K562 (cell line): ENCODE data around the gene CDCP2. TPM values are rescaled to one million over a fixed set of nuclear protein-coding genes. Genes with fewer than 3 reads are reported as not detected.

Experiments used
- ARID1B ChIP-seq: fragments of 450-650 bp; IDR thresholded peaks from 2 replicates; pipeline ENCODE4 v1.6.1; 2016; ENCODE audit warnings: antibody characterized with exemption, mild to moderate bottlenecking, inconsistent platforms
- ARID3A ChIP-seq: IDR thresholded peaks from 2 replicates; pipeline ENCODE4 v1.6.1; 2012; ENCODE audit warnings: low read depth, low read length, improper control_type of control experiment, borderline replicate concordance
- ATF3 ChIP-seq, 2 experiments: fragments of 450-650 bp in 1 of 2; sonication (generic) in 1 of 2; formaldehyde crosslinking in 1 of 2; IDR thresholded peaks in 1 of 2; conservative IDR thresholded peaks in 1 of 2; 2 replicates each; pipeline versions ENCODE4 v1.6.1 to v1.8.1; 2016 to 2023; ENCODE audit warnings: mild to moderate bottlenecking in 2 of 2, moderate library complexity in 2 of 2, inconsistent platforms in 1 of 2, missing genetic modification reagents in 1 of 2
- BDP1 ChIP-seq: IDR thresholded peaks from 3 replicates; pipeline ENCODE4 v1.6.1; 2011; ENCODE audit not compliant: insufficient read length, insufficient read depth
- BRD9 ChIP-seq: fragments of 450-650 bp; IDR thresholded peaks from 2 replicates; pipeline ENCODE4 v1.6.1; 2018; ENCODE audit warnings: low read depth; ENCODE audit not compliant: partially characterized antibody
- CREM ChIP-seq: IDR thresholded peaks from 2 replicates; pipeline ENCODE4 v1.6.1; 2014; ENCODE audit warnings: antibody characterized with exemption, low read depth
- E2F4 ChIP-seq: sonication (generic); formaldehyde crosslinking; IDR thresholded peaks from 2 replicates; pipeline ENCODE4 v1.8.0; 2022; ENCODE audit warnings: mild to moderate bottlenecking, low read depth, missing genetic modification reagents
- FUS ChIP-seq: fragments of 200-400 bp; formaldehyde crosslinking; optimal IDR thresholded peaks from 2 replicates; pipeline ENCODE3; 2017; ENCODE audit warnings: low read depth, low read length
- GABPB2 ChIP-seq: fragments of 250-450 bp; sonication (Bioruptor Pico); conservative IDR thresholded peaks from 2 replicates; pipeline ENCODE4 v1.5.1; 2021; ENCODE audit warnings: mild to moderate bottlenecking
- JUND ChIP-seq, 2 experiments: IDR thresholded peaks; 2 replicates in 1 of 2; 3 replicates in 1 of 2; pipeline ENCODE4 v1.6.1; 2011; ENCODE audit warnings: borderline replicate concordance in 2 of 2, low read depth in 2 of 2, low read length in 2 of 2, improper control_type of control experiment in 1 of 2, missing biosample characterization in 1 of 2, missing genetic modification characterization in 1 of 2, missing genetic modification reagents in 1 of 2
- NCOR1 ChIP-seq: fragments of 450-650 bp; IDR thresholded peaks from 2 replicates; pipeline ENCODE4 v1.6.1; 2016; ENCODE audit warnings: mild to moderate bottlenecking, moderate library complexity
- NFIC ChIP-seq: fragments of 450-650 bp; IDR thresholded peaks from 2 replicates; pipeline ENCODE4 v1.6.1; 2017; ENCODE audit warnings: mild to moderate bottlenecking, inconsistent platforms
- POLR2AphosphoS5 ChIP-seq: IDR thresholded peaks from 2 replicates; pipeline ENCODE4 v1.6.1; 2011; ENCODE audit warnings: mild to moderate bottlenecking, low read depth, low read length, moderate library complexity; ENCODE audit not compliant: control insufficient read depth, insufficient read depth
- SMAD4 ChIP-seq: fragments of 250-450 bp; sonication (Bioruptor Pico); conservative IDR thresholded peaks from 2 replicates; pipeline ENCODE4 v1.8.0; 2021; ENCODE audit warnings: inconsistent platforms, mild to moderate bottlenecking, moderate library complexity
- STAT5A ChIP-seq: IDR thresholded peaks from 2 replicates; pipeline ENCODE4 v1.6.1; 2012; ENCODE audit warnings: low read length, inconsistent platforms, borderline replicate concordance
- TEAD4 ChIP-seq, 2 experiments: sonication (generic) in 1 of 2; formaldehyde crosslinking in 1 of 2; IDR thresholded peaks; 2 replicates each; pipeline versions ENCODE4 v1.6.1 to v1.8.0; 2012 to 2022; ENCODE audit warnings: borderline replicate concordance in 1 of 2, inconsistent platforms in 1 of 2, low read length in 1 of 2, mild to moderate bottlenecking in 1 of 2, missing genetic modification reagents in 1 of 2
- TRIM24 ChIP-seq, 2 experiments: fragments of 450-650 bp; IDR thresholded peaks; 2 replicates each; pipeline ENCODE4 v1.6.1; 2016
- ZBTB11 ChIP-seq, 3 experiments: fragments of 200-800 bp in 1 of 3; fragments of 250-450 bp in 1 of 3; fragments of 450-650 bp in 1 of 3; sonication (Bioruptor Pico) in 1 of 3; sonication (Bioruptor generic) in 1 of 3; formaldehyde crosslinking in 1 of 3; IDR thresholded peaks; 2 replicates each; pipeline versions ENCODE4 v1.6.1 to v1.8.0; 2016 to 2022; ENCODE audit warnings: mild to moderate bottlenecking in 2 of 3, missing genetic modification characterization in 2 of 3, missing compliant biosample characterization in 1 of 3, moderate library complexity in 1 of 3
- polyA plus RNA-seq, 8 experiments: library from polyadenylated mRNA; depleted of rRNA in 4 of 8; stranded (reverse) in 5 of 8; unstranded in 3 of 8; fragments of >200 nt; fragmentation: Nextera tagmentation in 2 of 8; fragmentation: Illumina TruSeq in 1 of 8; extraction: Ambion mirVana in 2 of 8; extraction: Trizol in 1 of 8; gene quantifications; 2 replicates each; pipeline versions ENCODE4 v1.2.1 to v1.2.3, GENCODE V29; 2011 to 2014; ENCODE audit warnings: inconsistent platforms in 1 of 8, missing spikeins in 1 of 8
- total RNA-seq, 7 experiments: library from RNA; depleted of rRNA in 6 of 7; stranded (reverse); fragments of >200 nt in 6 of 7; fragmentation: Illumina TruSeq in 2 of 7; extraction: Trizol in 2 of 7; gene quantifications; 2 replicates each; pipeline versions ENCODE4 v1.2.1 to v1.2.3, GENCODE V29; 2011 to 2021; ENCODE audit warnings: low replicate concordance in 1 of 7

CDCP2 gene
- total and polyA plus RNA-seq, 9 of the 15 experiments (the other 6 are each of a cell fraction or from before 2014, with no cell fraction given), result not detected

GRCh38 chr1:54108156-54108555 is 44.6 kb downstream of the CDCP2 start (continued):
- TF ChIP-seq ATF3 (IDR thresholded peaks at IDR 0.05), result peak; percentile 49; the same call in 1 of the 2 replicates
- no peak for TF ChIP-seq ATF3 (CRISPR knock-in tag; conservative IDR thresholded peaks at IDR 0.05)
- 0 out of 2 replicates have a peak, but pooled peaks have one; percentile 25 for TF ChIP-seq CREM
- TF ChIP-seq ZBTB11 (CRISPR knock-in tag; IDR thresholded peaks at IDR 0.05), result 0 out of 6 replicates have a peak, but pooled peaks of 1 of the 3 experiments have one; percentile 36
- peak; percentile 60; the same call in 1 of the 2 replicates for TF ChIP-seq SMAD4 (CRISPR knock-in tag)
- TF ChIP-seq GABPB2, result no peak
- TF ChIP-seq ARID1B, result peak; percentile 83
- peak; percentile 92 for TF ChIP-seq NCOR1
- TF ChIP-seq FUS, result no peak
- no peak for TF ChIP-seq BRD9
- TF ChIP-seq NFIC, result peak; percentile 44; the same call in 1 of the 2 replicates
- TF ChIP-seq BDP1, result no peak
- TF ChIP-seq JUND (IDR thresholded peaks at IDR 0.05; ENCODE audit: borderline replicate concordance, low read depth, low read length), result peak; percentile 53; the same call in 1 of the 2 replicates
- TF ChIP-seq JUND (tag; IDR thresholded peaks at IDR 0.05; ENCODE audit: borderline replicate concordance, low read depth, low read length), result peak; percentile 58; the same call in 1 of the 3 replicates
- TF ChIP-seq ARID3A, result 0 out of 2 replicates have a peak, but pooled peaks have one; percentile 44
- TF ChIP-seq STAT5A, result peak; percentile 43; the same call in 1 of the 2 replicates
- peak; percentile 78 for TF ChIP-seq TEAD4 (IDR thresholded peaks at IDR 0.05; ENCODE audit: low read length)
- TF ChIP-seq TEAD4 (CRISPR knock-in tag; IDR thresholded peaks at IDR 0.05; ENCODE audit: borderline replicate concordance), result no peak
- TF ChIP-seq E2F4 (CRISPR knock-in tag), result no peak
- peak; percentile 71; the same call in 1 of the 2 replicates for TF ChIP-seq POLR2AphosphoS5
- peak in 1 of 2 experiments; percentile 67; a peak in 1 of 4 replicates for TF ChIP-seq TRIM24 (IDR thresholded peaks at IDR 0.05)
